NT2/D1 (cell line): ENCODE measurements around the gene CIBAR2.

ENCODE experiments used
- DNase-seq: peaks from one replicate; pipeline ENCODE4 v3.0.0-alpha.2; 2011; ENCODE audit warnings: low read depth, low spot score
- H3K27me3 ChIP-seq: 2 replicates; pipeline ENCODE4 v1.6.0; 2011; ENCODE audit warnings: mild to moderate bottlenecking; ENCODE audit not compliant: insufficient read length, insufficient read depth
- H3K36me3 ChIP-seq: 2 replicates; pipeline ENCODE4 v1.6.1; 2011; ENCODE audit warnings: mild to moderate bottlenecking, low read length, mixed read lengths; ENCODE audit not compliant: insufficient read depth, insufficient read length
- H3K4me1 ChIP-seq: 2 replicates; pipeline ENCODE4 v1.5.1; 2011; ENCODE audit not compliant: insufficient read depth, insufficient read length
- H3K4me3 ChIP-seq: 2 replicates; pipeline ENCODE4 v1.5.1; 2011; ENCODE audit warnings: low read depth; ENCODE audit not compliant: insufficient read length
- H3K9ac ChIP-seq: 2 replicates; pipeline ENCODE4 v1.6.0; 2011; ENCODE audit warnings: low read depth; ENCODE audit not compliant: insufficient read length
- H3K9me3 ChIP-seq: 2 replicates; pipeline ENCODE4 v1.5.1; 2011; ENCODE audit warnings: mild to moderate bottlenecking, low read length; ENCODE audit not compliant: insufficient read depth
- SUZ12 ChIP-seq: IDR thresholded peaks from 2 replicates; pipeline ENCODE4 v1.6.1; 2011; ENCODE audit not compliant: insufficient read length, insufficient read depth; ENCODE audit errors: extremely low read depth
- YY1 ChIP-seq: IDR thresholded peaks from 2 replicates; pipeline ENCODE4 v1.6.1; 2011; ENCODE audit not compliant: insufficient read length, insufficient read depth
- ZNF274 ChIP-seq: IDR thresholded peaks from 2 replicates; pipeline ENCODE4 v1.6.1; 2011; ENCODE audit warnings: mild to moderate bottlenecking, low read depth, low read length

CIBAR2 gene

DNA sequence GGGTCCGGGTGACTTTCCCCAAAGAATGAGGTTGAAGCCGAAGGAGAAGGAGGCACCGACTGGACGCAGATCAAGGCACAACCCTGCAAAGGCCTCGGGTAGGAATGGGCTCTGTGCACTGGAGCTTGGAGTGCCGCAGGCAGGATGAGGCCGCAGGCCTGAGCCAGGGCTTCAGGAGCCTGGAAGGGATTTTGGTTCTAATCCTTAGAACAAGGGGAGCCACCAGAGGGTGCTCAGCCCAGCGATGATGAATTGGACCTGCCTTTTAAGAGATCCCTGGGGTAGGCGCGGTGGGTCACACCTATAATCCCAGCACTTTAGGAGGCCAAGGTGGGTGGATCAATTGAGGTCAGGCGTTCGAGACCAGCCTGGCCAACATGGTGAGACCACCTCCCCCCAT, 8.1 kb downstream of the CIBAR2 start:
- TF ChIP-seq ZNF274 (no peak), YY1 (no peak), SUZ12 (no peak)
- Histone ChIP-seq H3K4me1 (peaks cover 11% of the 10 kb centered on the region), H3K9ac (no peak overlapping the region), H3K27me3 (peaks cover 5% of the 10 kb centered on the region), H3K4me3 (no peak overlapping the region), H3K9me3 (no peaks in the 10 kb centered on the region), H3K36me3 (no peaks in the 10 kb centered on the region)
- no peak for DNase-seq

DNA sequence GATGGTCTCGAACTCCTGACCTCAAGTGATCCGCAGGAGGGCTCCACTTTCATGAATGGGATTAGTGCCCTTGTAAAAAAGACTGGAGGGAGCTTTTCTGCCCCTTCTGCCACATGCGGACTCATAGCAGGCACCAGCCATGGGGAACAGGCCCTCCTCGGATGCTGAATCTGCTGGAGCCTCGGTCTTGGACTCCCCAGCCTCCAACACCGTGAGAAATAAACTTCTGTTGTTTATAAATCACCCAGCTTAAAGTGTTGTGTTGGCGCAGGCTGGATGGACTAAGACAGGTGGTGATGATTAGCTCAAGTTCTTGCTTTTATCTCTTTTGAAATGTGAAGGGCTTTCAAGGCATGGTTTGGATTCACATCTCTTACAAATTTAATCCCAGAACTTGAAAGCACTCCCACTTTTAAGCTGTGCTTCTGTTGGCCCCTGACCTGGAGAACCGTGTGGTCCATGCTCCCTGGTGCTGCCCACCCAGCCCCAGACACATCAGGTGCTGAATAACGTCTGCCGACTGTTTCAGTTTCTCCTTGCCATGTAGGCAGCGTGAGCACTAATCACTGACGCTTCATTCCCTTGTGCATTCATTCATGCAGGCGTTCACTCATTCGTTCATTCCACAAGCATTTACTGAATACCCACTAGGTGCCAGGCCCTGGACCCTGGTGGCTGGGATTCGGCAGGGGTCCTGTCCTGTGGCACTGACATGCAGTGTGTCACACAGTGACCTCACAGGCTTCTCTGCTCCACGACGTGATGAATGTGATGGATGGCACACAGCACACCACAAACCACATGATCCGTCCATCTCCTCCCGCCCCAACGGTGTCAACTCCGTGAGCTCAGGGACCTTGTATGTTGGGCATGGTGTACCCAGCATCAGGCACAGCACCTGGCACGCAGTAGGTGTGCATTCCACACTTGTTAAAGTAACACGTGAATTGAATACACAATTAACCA, 8.9 kb downstream of the CIBAR2 start:
- no peak for TF ChIP-seq YY1
- no peak for TF ChIP-seq ZNF274
- TF ChIP-seq SUZ12 = no peak
- no peaks in the 10 kb centered on the region for H3K9me3 ChIP-seq
- H3K27me3 ChIP-seq = peaks cover 5% of the 10 kb centered on the region
- H3K9ac ChIP-seq = no peak overlapping the region
- H3K4me1 ChIP-seq = peaks cover 11% of the 10 kb centered on the region
- H3K4me3 ChIP-seq = no peak overlapping the region
- no peaks in the 10 kb centered on the region for H3K36me3 ChIP-seq
- no peak for DNase-seq

DNA sequence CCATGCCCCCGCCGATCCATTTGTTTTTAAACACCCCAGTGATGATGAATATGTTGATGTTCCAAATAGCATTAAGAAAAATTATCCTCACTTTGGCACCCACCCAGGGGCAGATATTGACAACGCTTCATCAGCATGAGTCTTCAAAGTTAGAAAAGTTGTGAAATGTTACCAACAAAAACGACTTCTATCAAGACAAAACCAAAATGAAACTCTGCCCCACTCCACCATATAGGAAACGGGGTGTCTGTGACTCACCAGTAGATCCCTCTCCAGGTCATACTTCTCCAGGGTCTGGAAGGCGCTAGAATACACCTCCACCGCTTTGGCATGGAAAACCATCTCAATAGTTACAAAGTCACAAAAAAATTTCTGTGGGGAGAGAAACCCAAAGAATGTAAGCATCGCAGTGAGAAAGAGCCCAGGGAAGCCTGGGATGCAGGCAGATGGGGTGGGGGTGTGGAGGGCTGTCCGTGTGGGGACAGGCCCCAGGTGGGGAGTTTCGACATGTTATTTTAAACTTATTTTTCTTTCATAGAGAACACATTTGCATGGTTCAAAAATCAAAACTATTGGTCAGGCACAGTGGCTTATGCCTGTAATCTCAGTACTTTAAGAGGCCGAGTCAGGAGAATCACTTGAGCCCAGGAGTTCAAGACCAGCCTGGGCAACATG, 10.2 kb downstream of the CIBAR2 start:
- no peak overlapping the region for H3K9ac ChIP-seq
- TF ChIP-seq YY1 (no peak), ZNF274 (no peak), SUZ12 (no peak)
- peaks cover 11% of the 10 kb centered on the region for H3K4me1 ChIP-seq
- H3K9me3 ChIP-seq = no peaks in the 10 kb centered on the region
- H3K4me3 ChIP-seq = no peak overlapping the region
- no peaks in the 10 kb centered on the region for H3K36me3 ChIP-seq
- H3K27me3 ChIP-seq = no peaks in the 10 kb centered on the region
- no peak for DNase-seq

DNA sequence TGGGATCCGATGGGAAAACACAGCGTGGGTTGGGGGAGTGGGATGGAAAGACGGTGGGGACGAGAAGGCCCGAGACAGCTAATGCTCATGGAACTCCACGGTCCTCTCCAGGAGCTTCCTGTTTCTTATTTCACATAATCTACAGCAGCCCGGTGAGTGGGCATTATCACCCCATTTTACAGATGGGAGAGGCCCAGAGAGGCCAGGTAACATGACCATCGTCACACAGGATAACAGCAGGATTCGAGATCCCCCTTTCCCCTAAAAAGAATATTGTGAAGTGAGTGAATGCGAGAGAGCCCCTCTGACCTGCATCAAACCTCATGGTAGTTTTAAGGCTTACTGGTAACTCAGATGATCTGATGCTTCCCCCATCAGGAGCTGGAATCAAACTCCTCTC, 12.0 kb downstream of the CIBAR2 start:
- H3K9me3 ChIP-seq = no peaks in the 10 kb centered on the region
- H3K36me3 ChIP-seq = no peaks in the 10 kb centered on the region
- H3K27me3 ChIP-seq = no peaks in the 10 kb centered on the region
- H3K4me1 ChIP-seq = peaks cover 10% of the 10 kb centered on the region
- no peak for DNase-seq
- H3K9ac ChIP-seq = no peak overlapping the region
- TF ChIP-seq YY1 (no peak), SUZ12 (no peak), ZNF274 (no peak)
- H3K4me3 ChIP-seq = no peak overlapping the region

DNA sequence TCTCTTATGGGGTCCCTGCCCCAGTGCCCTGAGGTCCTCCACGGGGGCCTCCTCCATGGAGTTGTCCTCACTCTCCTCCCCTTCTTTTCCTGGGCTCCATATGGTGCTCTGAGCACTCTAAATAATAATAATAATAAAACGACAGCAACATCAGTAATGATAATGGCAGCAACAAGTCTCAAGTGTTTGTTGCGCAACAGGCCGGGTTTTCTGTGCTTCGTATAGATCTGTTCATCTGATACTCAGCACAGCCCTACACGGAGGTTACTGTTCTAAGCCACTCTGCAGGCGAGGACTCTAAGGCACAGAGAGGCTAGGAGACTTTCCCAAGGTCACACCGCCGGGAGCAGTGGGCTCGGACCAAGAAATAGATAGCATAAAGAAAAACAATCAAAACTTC, 13.7 kb downstream of the CIBAR2 start:
- Histone ChIP-seq H3K36me3 (no peaks in the 10 kb centered on the region), H3K4me3 (no peak overlapping the region), H3K9me3 (no peaks in the 10 kb centered on the region), H3K27me3 (no peaks in the 10 kb centered on the region), H3K4me1 (peaks cover 2% of the 10 kb centered on the region), H3K9ac (no peak overlapping the region)
- no peak for DNase-seq
- TF ChIP-seq ZNF274 (no peak), SUZ12 (no peak), YY1 (no peak)

DNA sequence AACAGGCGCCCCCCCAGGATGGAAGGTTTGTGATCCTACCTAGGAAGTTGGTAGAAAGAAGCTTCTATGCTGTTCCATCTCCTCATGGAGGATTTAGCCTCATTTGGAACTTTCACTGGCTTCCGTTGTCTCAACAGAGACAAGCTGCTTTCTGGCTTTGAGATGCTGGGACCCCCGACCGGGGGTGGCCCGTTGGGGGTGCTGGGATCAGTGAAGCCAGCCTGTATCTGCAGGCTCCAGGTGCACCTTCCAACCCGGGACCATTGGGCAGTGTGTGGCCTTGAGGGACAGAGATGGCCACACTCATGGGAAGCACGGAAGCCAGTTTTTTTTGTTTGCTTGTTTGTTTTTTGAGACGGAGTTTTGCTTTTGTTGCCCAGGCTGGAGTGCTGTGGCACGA, 15.4 kb downstream of the CIBAR2 start:
- H3K9ac ChIP-seq = no peak overlapping the region
- no peak overlapping the region for H3K4me3 ChIP-seq
- H3K27me3 ChIP-seq = no peaks in the 10 kb centered on the region
- no peaks in the 10 kb centered on the region for H3K36me3 ChIP-seq
- TF ChIP-seq YY1 = no peak
- no peak for TF ChIP-seq SUZ12
- no peak for TF ChIP-seq ZNF274
- H3K9me3 ChIP-seq = no peaks in the 10 kb centered on the region
- no peak for DNase-seq
- peaks cover 4% of the 10 kb centered on the region for H3K4me1 ChIP-seq

DNA sequence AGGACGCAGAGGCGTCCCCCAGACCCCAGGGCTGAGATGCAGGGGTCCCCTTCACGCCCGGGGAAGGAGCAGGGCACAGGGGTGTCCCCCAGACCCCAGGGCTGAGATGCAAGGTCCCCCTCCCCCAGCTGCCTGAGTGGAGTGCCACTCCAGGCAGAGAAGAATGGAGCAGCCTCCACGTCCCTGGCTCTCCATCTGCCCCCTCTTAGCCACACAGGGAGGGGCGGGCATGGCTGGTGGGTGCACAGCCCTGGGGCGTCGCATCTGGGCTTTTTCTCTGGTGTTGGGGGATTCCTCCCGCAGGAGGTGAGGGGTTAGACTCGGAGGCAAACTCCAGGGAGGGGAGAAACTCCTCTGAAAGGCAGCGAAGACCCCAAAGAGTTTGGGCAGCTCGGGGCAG, 17.5 kb downstream of the CIBAR2 start:
- no peak overlapping the region for H3K9ac ChIP-seq
- DNase-seq = no peak
- H3K4me1 ChIP-seq = peaks cover 11% of the 10 kb centered on the region
- no peak overlapping the region for H3K4me3 ChIP-seq
- no peaks in the 10 kb centered on the region for H3K36me3 ChIP-seq
- H3K9me3 ChIP-seq = no peaks in the 10 kb centered on the region
- TF ChIP-seq SUZ12 (no peak), YY1 (no peak)
- H3K27me3 ChIP-seq = no peaks in the 10 kb centered on the region
